GM10266 (cell line): ENCODE measurements around the gene GLCCI1.

Source experiments
- DNase-seq: peaks from one replicate; pipeline ENCODE4 v3.0.0; 2012; ENCODE audit errors: extremely low spot score
- CTCF ChIP-seq: IDR thresholded peaks from 2 replicates; pipeline ENCODE4 v1.5.1; 2012; ENCODE audit warnings: mild to moderate bottlenecking, low read depth; ENCODE audit not compliant: control insufficient read depth, insufficient read depth; ENCODE audit errors: missing control alignments

Gene GLCCI1

GRCh38 chr7:7962851-7963250, 5.7 kb upstream of the GLCCI1 start:
- DNase-seq: no peak
- TF ChIP-seq CTCF: no peak

GRCh38 chr7:7964250-7964649, 4.3 kb upstream of the GLCCI1 start:
- no peak for DNase-seq

GRCh38 chr7:7964691-7965090, 3.9 kb upstream of the GLCCI1 start:
- DNase-seq: no peak
- TF ChIP-seq CTCF: no peak

More at GRCh38 chr7:7964250-7964649, 4.3 kb upstream of the GLCCI1 start:
- no peak for TF ChIP-seq CTCF

GRCh38 chr7:7965301-7965700, 3.3 kb upstream of the GLCCI1 start:
- DNase-seq: no peak
- no peak for TF ChIP-seq CTCF

GRCh38 chr7:7966141-7966734, 2.4 kb upstream of the GLCCI1 start:
- DNase-seq: peak; percentile 17
- no peak for TF ChIP-seq CTCF

- no peak for DNase-seq
- TF ChIP-seq CTCF: no peak
Observed at GRCh38 chr7:7967886-7968543, 581 bp upstream of the GLCCI1 start.
